ENCODE measurements around the gene NR0B1.

The NR0B1 gene

DNA sequence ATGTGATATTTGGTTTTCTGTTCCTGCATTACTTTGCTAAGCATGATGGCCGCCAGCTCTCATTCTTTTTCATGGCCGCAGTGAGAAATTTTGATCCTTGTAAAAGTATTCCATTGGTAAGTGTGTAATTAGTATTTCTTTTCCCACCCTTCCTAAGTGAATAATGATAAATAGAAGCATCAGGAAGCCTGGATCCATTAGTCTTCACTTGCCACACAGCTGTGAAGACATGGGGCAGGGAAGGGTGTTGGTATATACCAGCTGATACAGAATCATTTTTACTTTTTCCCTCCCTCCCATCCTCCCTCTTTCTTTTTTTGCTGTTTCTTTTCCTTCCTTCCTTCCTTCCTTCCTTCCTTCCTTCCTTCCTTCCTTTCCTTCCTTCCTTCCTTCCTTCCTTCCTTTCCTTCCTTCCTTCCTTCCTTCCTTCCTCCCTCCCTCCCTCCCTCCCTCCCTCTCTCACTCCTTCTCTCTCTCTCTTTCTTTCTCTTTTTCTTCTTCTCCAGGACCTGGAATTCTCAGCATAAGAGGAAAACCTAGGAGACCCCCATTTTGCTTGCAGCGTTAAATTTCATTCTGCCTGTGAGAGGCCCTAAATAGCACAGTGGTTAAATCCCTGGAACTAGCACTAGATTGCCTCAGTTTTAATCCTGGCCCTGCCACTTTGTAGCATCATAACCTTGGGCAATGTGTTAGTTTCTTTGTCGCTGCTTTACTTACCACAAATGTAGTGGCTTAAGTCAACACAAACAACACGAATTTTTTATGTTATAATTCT is 1.4 kb upstream of the NR0B1 start:
- no peak overlapping the region for H3K4me3 ChIP-seq (ENCODE audit: low read length)
- no peaks in the 10 kb centered on the region for H3K36me3 ChIP-seq (replicated peaks; ENCODE audit: low read depth, low read length)
- H3K4me1 ChIP-seq (ENCODE audit: low read length): no peaks in the 10 kb centered on the region
- no peak overlapping the region for H3K4me2 ChIP-seq (ENCODE audit: low read length)
- TF ChIP-seq CTCF (IDR thresholded peaks at IDR 0.05; ENCODE audit: low read depth, low read length): no peak
- no peak for TF ChIP-seq EZH2phosphoT487 (IDR thresholded peaks at IDR 0.05; ENCODE audit: low read depth)
- H3K27ac ChIP-seq (ENCODE audit: low read length): no peak overlapping the region
- H4K20me1 ChIP-seq (ENCODE audit: insufficient read depth, low read length): no peaks in the 10 kb centered on the region
- H3K27me3 ChIP-seq (ENCODE audit: low read depth, low read length): no peaks in the 10 kb centered on the region
- H3K9me3 ChIP-seq (ENCODE audit: insufficient read depth, low read length): no peaks in the 10 kb centered on the region
- no peak overlapping the region for H2AFZ ChIP-seq (ENCODE audit: low read depth, low read length)
- H3K79me2 ChIP-seq (ENCODE audit: low read length): no peaks in the 10 kb centered on the region
- no peak overlapping the region for H3K9ac ChIP-seq (ENCODE audit: low read length)

DNA sequence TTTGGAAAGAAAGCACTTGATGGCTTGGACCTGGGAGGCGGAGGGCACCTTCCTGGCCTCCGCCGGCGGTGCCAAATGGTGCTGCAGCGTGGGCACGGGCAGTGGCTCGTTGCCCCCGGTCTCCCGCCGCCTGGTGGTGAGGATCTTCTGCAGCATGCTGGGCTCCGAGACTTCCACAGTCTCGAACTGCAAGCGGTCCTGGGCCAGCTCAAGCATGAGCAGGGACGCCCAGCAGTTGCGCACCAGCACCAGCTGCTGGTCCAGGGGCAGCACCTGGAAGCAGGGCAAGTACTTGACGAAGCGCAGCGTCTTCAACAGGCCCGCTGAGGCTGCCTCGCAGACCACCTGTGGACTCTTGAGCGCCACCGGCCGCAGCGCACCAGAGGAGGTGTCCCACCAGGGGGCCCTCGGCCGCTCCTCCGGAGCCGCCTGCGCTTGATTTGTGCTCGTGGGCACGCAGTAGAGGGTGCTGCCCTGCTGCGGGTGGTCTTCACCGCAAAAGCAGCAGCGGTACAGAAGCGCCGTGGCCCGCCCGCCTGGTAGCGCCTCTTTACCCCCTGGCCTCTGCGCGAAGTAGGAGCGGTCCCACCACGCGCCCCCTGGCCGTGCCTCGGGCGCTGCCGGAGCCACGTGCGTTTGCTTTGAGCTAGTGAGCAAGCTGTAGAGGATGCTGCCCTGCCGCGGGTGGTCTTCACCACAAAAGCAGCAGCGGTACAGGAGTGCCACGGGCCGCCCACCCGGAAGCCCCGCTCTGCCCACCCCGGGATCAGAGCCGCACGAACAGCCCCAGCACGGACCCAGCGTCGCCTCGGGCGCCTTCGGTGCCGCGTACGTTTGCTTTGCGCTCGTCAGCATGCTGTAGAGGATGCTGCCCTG is 689 bp downstream of the NR0B1 start:
- H3K9ac ChIP-seq (ENCODE audit: low read length): no peak overlapping the region
- no peaks in the 10 kb centered on the region for H3K4me1 ChIP-seq (ENCODE audit: low read length)
- H3K9me3 ChIP-seq (ENCODE audit: insufficient read depth, low read length): no peaks in the 10 kb centered on the region
- no peak overlapping the region for H3K27ac ChIP-seq (ENCODE audit: low read length)
- TF ChIP-seq CTCF (IDR thresholded peaks at IDR 0.05; ENCODE audit: low read depth, low read length) (no peak), EZH2phosphoT487 (IDR thresholded peaks at IDR 0.05; ENCODE audit: low read depth) (no peak)
- H4K20me1 ChIP-seq (ENCODE audit: insufficient read depth, low read length): no peaks in the 10 kb centered on the region
- H3K36me3 ChIP-seq (replicated peaks; ENCODE audit: low read depth, low read length): no peaks in the 10 kb centered on the region
- H3K27me3 ChIP-seq (ENCODE audit: low read depth, low read length): no peaks in the 10 kb centered on the region
- no peak overlapping the region for H3K4me2 ChIP-seq (ENCODE audit: low read length)
- H3K79me2 ChIP-seq (ENCODE audit: low read length): no peaks in the 10 kb centered on the region
- H3K4me3 ChIP-seq (ENCODE audit: low read length): no peak overlapping the region
- H2AFZ ChIP-seq (ENCODE audit: low read depth, low read length): no peak overlapping the region

DNA sequence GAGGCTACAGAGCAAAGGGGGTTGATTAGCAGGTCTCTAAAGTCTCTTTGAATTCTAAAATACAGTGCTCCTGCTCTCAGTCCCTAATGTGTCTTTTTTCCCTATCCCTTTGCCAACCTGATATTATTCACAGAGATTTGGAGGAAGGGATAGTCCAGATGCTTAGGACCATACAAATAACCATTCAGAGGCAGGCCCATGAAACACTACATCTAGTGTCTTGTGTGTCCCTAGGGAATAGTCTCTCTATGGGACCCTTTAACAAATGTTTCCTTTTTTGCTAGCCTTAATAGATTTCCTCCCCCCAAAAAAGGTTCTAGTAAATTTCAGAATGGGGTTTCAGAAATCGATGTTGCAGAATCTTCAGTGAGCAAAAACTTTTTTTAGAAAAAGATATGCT is 1.7 kb downstream of the NR0B1 start:
- no peaks in the 10 kb centered on the region for H3K27me3 ChIP-seq (ENCODE audit: low read depth, low read length)
- TF ChIP-seq EZH2phosphoT487 (IDR thresholded peaks at IDR 0.05; ENCODE audit: low read depth) (no peak), CTCF (IDR thresholded peaks at IDR 0.05; ENCODE audit: low read depth, low read length) (no peak)

DNA sequence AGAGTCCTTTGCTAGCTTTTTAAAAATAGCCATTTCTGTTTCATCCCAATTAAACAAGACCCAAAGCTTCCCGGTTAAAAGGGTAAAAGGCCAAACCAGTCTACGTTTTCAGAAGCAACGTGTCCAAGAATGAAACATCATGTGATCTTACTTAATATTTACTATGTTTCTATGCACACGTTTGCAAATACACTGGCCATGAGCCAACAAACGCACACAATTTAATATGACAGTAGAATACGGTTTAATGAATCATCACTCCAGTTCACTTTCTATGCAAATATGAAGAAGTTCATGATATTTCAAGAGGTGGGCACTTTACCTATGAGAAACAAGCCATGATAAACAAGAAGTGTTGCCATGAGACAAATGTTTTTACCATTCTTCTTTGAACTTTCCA is 4.3 kb downstream of the NR0B1 start:
- Histone ChIP-seq H3K4me1 (ENCODE audit: low read length) (no peaks in the 10 kb centered on the region), H3K79me2 (ENCODE audit: low read length) (no peaks in the 10 kb centered on the region), H3K27me3 (ENCODE audit: low read depth, low read length) (no peaks in the 10 kb centered on the region), H3K4me2 (ENCODE audit: low read length) (no peak overlapping the region), H4K20me1 (ENCODE audit: insufficient read depth, low read length) (no peaks in the 10 kb centered on the region), H3K27ac (ENCODE audit: low read length) (no peak overlapping the region), H3K9ac (ENCODE audit: low read length) (no peak overlapping the region), H3K9me3 (ENCODE audit: insufficient read depth, low read length) (no peaks in the 10 kb centered on the region), H2AFZ (ENCODE audit: low read depth, low read length) (no peak overlapping the region), H3K36me3 (replicated peaks; ENCODE audit: low read depth, low read length) (no peaks in the 10 kb centered on the region), H3K4me3 (ENCODE audit: low read length) (no peak overlapping the region)
- TF ChIP-seq EZH2phosphoT487 (IDR thresholded peaks at IDR 0.05; ENCODE audit: low read depth) (no peak), CTCF (IDR thresholded peaks at IDR 0.05; ENCODE audit: low read depth, low read length) (no peak)

More for the DNA sequence above, 1.7 kb downstream of the NR0B1 start:
- H3K4me1 ChIP-seq (ENCODE audit: low read length): no peaks in the 10 kb centered on the region
- H3K4me3 ChIP-seq (ENCODE audit: low read length): no peak overlapping the region
- no peaks in the 10 kb centered on the region for H4K20me1 ChIP-seq (ENCODE audit: insufficient read depth, low read length)
- H3K4me2 ChIP-seq (ENCODE audit: low read length): no peak overlapping the region
- H2AFZ ChIP-seq (ENCODE audit: low read depth, low read length): no peak overlapping the region
- no peaks in the 10 kb centered on the region for H3K9me3 ChIP-seq (ENCODE audit: insufficient read depth, low read length)
- H3K79me2 ChIP-seq (ENCODE audit: low read length): no peaks in the 10 kb centered on the region
- H3K9ac ChIP-seq (ENCODE audit: low read length): no peak overlapping the region
- H3K27ac ChIP-seq (ENCODE audit: low read length): no peak overlapping the region
- H3K36me3 ChIP-seq (replicated peaks; ENCODE audit: low read depth, low read length): no peaks in the 10 kb centered on the region
